22Rv1 (cell line): ENCODE results near the gene NYAP2.

Experiments
- H3K27ac ChIP-seq: fragments of 450-650 bp; 2 replicates; pipeline ENCODE4 v1.5.1; 2017
- ZFX ChIP-seq: fragments of 450-650 bp; IDR thresholded peaks from 2 replicates; pipeline ENCODE4 v1.6.1; 2017; ENCODE audit warnings: antibody characterized with exemption, borderline replicate concordance
- TF ChIP-seq, protein P1 (sequence below): fragments of 450-650 bp; IDR thresholded peaks from 2 replicates; pipeline ENCODE4 v1.5.1; 2017; ENCODE audit warnings: mild to moderate bottlenecking

The NYAP2 gene

DNA sequence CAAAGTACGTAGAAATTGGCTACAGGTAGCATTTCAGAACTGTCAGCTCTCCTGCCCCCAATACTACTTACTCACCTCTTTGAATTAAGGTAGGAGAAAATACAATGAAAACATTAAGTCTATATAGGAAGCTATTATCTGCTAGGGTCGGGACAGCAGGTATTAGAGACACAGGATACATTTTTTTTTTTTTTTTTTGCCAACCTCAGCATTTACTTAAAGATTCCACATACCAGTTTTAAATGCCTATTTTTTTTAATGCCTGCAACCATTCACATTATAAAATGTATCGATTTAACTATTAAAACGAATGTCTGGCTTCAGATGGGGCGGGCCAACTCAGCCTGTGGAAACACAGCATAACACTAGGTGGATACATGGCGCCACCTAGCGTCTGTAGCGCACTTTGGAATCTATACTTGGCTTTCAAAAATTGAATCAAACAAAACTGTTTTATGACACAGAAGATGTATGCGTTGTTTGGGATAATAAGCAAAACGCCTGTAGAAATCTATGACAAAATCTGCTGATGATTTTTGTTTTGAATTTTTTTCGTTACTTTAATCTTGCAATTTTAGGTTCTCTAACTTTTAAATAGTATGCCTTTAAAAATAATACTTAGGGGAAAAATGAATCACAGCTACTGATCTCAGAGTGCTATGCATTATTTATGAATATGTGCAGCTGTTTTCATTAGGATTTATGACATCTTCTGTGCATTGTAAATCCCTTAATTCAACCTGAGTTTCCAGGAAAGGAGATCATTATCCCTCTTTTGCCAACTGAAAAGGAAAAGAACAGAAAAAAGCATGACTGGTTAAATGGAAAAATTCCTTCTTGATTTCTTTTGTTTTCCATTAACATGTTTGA, 261.0 kb downstream of the NYAP2 start:
- H3K27ac ChIP-seq = no peak overlapping the region
- TF ChIP-seq, protein P1, sequence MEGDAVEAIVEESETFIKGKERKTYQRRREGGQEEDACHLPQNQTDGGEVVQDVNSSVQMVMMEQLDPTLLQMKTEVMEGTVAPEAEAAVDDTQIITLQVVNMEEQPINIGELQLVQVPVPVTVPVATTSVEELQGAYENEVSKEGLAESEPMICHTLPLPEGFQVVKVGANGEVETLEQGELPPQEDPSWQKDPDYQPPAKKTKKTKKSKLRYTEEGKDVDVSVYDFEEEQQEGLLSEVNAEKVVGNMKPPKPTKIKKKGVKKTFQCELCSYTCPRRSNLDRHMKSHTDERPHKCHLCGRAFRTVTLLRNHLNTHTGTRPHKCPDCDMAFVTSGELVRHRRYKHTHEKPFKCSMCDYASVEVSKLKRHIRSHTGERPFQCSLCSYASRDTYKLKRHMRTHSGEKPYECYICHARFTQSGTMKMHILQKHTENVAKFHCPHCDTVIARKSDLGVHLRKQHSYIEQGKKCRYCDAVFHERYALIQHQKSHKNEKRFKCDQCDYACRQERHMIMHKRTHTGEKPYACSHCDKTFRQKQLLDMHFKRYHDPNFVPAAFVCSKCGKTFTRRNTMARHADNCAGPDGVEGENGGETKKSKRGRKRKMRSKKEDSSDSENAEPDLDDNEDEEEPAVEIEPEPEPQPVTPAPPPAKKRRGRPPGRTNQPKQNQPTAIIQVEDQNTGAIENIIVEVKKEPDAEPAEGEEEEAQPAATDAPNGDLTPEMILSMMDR = peak; percentile 88
- no peak for TF ChIP-seq ZFX

GRCh38 chr2:225662101-225662500, 262.6 kb downstream of the NYAP2 start:
- no peak overlapping the region for H3K27ac ChIP-seq
- no peak for TF ChIP-seq ZFX
- TF ChIP-seq, protein P1 = no peak

GRCh38 chr2:225667445-225667844, 267.9 kb downstream of the NYAP2 start:
- no peak overlapping the region for H3K27ac ChIP-seq
- TF ChIP-seq ZFX = no peak
- TF ChIP-seq, protein P1 = no peak

DNA sequence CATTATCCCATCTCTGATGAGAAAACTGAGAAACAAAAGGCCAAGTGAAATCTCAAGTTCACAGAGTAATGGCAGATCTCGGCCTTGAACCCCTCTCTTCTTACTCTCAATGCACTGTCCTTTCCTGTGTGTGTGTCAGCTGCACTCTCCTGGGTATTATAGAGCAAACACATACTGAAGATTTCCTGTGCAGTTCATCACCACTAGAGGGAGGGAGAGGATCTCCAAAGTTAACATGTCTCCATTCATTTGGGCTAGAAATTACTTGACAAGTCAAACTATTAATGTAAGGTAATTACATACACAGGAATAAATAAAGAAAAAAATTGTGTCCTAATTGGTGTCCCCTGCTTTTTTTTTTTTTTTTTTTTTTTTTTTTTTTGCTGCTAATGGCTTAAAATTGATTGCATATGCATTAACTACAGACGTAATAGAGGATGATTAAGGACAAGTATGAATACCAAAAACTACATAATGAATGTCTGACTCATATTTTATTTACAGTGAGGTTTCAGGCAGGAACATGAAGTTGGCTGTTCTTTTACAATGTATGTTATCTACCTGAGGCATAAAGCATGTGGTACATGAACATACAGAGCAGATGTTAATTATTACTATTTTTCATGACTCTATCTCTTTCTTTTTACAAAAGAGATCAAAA, 269.2 kb downstream of the NYAP2 start:
- TF ChIP-seq, protein P1 = peak; percentile 83
- TF ChIP-seq ZFX = no peak
- H3K27ac ChIP-seq = no peak overlapping the region

- no peak overlapping the region for H3K27ac ChIP-seq
- TF ChIP-seq, protein P1 = peak; percentile 68
- TF ChIP-seq ZFX = no peak
Measured at GRCh38 chr2:225670111-225670974, 270.8 kb downstream of the NYAP2 start.

GRCh38 chr2:225678792-225679191, 279.3 kb downstream of the NYAP2 start:
- TF ChIP-seq, protein P1 = no peak
- no peak for TF ChIP-seq ZFX
- no peak overlapping the region for H3K27ac ChIP-seq
